Esophagus squamous epithelium (tissue), 4 donors: ENCODE measurements around the gene TMEM145.

Source experiments
- POLR2A ChIP-seq, 4 donors: fragments of 450-650 bp; IDR thresholded peaks; one replicate each; pipeline ENCODE4 v1.6.1; 2017; ENCODE audit warnings: antibody characterized with exemption in 4 of 4, mild to moderate bottlenecking in 4 of 4, moderate library complexity in 3 of 4
- TF ChIP-seq, protein P1 (sequence below), 6 experiments: fragments of 450-650 bp in 4 of 6; fragments of 200-600 bp in 2 of 6; sonication (generic) in 2 of 6; IDR thresholded peaks; one replicate each; pipeline ENCODE4 v1.5.1; 2016 to 2019; ENCODE audit warnings: antibody characterized with exemption in 6 of 6, mild to moderate bottlenecking in 4 of 6, moderate library complexity in 4 of 6

DNA sequence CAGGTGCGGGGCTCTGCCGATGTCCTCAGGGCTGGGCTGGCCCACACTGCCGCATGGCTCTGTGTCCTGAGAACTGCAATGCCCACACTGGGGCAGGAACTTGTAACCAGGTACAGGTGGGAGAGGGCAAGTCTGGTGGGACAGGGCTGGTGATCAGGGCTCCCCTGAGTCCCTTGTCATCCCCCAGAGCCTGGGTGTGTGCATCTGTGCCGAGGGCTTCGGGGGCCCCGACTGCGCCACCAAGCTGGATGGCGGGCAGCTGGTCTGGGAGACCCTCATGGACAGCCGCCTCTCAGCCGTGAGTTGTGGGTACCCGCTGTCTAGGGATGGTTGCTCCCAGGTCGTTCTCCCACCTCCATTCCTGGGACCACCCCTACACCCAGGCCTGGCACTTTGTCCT lies 42.8 kb downstream of the TMEM145 start:
- TF ChIP-seq POLR2A (IDR thresholded peaks at IDR 0.05): no peak
- TF ChIP-seq, protein P1, sequence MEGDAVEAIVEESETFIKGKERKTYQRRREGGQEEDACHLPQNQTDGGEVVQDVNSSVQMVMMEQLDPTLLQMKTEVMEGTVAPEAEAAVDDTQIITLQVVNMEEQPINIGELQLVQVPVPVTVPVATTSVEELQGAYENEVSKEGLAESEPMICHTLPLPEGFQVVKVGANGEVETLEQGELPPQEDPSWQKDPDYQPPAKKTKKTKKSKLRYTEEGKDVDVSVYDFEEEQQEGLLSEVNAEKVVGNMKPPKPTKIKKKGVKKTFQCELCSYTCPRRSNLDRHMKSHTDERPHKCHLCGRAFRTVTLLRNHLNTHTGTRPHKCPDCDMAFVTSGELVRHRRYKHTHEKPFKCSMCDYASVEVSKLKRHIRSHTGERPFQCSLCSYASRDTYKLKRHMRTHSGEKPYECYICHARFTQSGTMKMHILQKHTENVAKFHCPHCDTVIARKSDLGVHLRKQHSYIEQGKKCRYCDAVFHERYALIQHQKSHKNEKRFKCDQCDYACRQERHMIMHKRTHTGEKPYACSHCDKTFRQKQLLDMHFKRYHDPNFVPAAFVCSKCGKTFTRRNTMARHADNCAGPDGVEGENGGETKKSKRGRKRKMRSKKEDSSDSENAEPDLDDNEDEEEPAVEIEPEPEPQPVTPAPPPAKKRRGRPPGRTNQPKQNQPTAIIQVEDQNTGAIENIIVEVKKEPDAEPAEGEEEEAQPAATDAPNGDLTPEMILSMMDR (IDR thresholded peaks at IDR 0.05): no peak
